GM23248 (cell line): ENCODE data around the gene PTGFRN.

Experiments used
- EZH2 ChIP-seq: fragments of 200-600 bp; sonication (generic); IDR thresholded peaks from 2 replicates; pipeline ENCODE4 v1.6.1; 2018; ENCODE audit warnings: antibody characterized with exemption, mild to moderate bottlenecking; ENCODE audit not compliant: insufficient read depth, poor library complexity, severe bottlenecking
- EZH2phosphoT487 ChIP-seq: fragments of 200-600 bp; sonication (generic); IDR thresholded peaks from 2 replicates; pipeline ENCODE4 v1.6.1; 2018; ENCODE audit warnings: antibody characterized with exemption, moderate library complexity, mild to moderate bottlenecking, low read depth; ENCODE audit not compliant: insufficient read depth

DNA sequence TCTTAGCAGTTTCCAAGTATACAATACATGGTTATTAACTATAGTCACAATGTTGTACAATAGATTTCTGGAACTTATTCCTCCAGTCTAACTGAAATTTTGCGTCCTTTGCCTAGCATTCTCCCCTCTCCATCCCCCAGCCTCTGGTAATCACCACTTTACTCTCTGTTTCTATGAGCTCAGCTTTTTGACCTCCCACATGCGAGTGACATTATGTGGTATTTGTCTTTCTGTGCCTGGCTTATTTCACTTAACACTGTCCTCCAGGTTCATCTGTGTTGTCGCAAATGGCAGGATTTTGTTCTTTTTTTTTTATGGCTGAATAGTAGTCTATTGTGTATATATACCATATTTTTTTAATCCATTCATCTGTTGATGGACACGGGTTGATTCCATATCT, 47.9 kb downstream of the PTGFRN start:
- no peak for TF ChIP-seq EZH2
- no peak for TF ChIP-seq EZH2phosphoT487
